Inflammatory macrophage treated with lipopolysaccharide for 1 hour (primary cell): ENCODE results near the gene ATP6V1G3.
"Not testable (repeated sequence)": the region's sequence is repeated elsewhere in the genome, so short reads cannot be mapped to it uniquely, and the experiment has no call there.

ENCODE experiments used
- DNase-seq, 2 donors: peaks; one replicate each; pipeline ENCODE4 v3.0.0-alpha.2; 2020 to 2022

ATP6V1G3 gene

GRCh38 chr1:198540580-198540979 lies at the start of gene ATP6V1G3:
Gene ATP6V1G3 (minus strand): TSS chr1:198540680. CDS start chr1:198540650, 30 bp downstream.
- no peak for DNase-seq

- DNase-seq: no peak
These were observed 48.4 kb upstream of the ATP6V1G3 start for GRCh38 chr1:198588845-198589244.

GRCh38 chr1:198584163-198584562 lies 43.7 kb upstream of the ATP6V1G3 start:
- DNase-seq: no peak

- not testable (repeated sequence) for DNase-seq
These were observed 42.8 kb upstream of the ATP6V1G3 start for GRCh38 chr1:198583209-198583802.

GRCh38 chr1:198577444-198577843 lies 37.0 kb upstream of the ATP6V1G3 start:
- DNase-seq: no peak

GRCh38 chr1:198575798-198576641 lies 35.5 kb upstream of the ATP6V1G3 start:
- peak; percentile 64 to 76 for DNase-seq

- DNase-seq: no peak
These were observed 34.8 kb upstream of the ATP6V1G3 start for GRCh38 chr1:198575292-198575691.

GRCh38 chr1:198574325-198574724 lies 33.8 kb upstream of the ATP6V1G3 start:
- no peak for DNase-seq

GRCh38 chr1:198564716-198565115 lies 24.2 kb upstream of the ATP6V1G3 start:
- no peak for DNase-seq

GRCh38 chr1:198564157-198564556 lies 23.7 kb upstream of the ATP6V1G3 start:
- no peak for DNase-seq

- DNase-seq: no peak
These were observed 23.1 kb upstream of the ATP6V1G3 start for GRCh38 chr1:198563583-198563982.

GRCh38 chr1:198560161-198560560 lies 19.7 kb upstream of the ATP6V1G3 start:
- peak; percentile 57 to 66 for DNase-seq

GRCh38 chr1:198559362-198559761 lies 18.9 kb upstream of the ATP6V1G3 start:
- DNase-seq: no peak

- DNase-seq: no peak
These were observed 17.9 kb upstream of the ATP6V1G3 start for GRCh38 chr1:198558402-198558801.

GRCh38 chr1:198556971-198557370 lies 16.5 kb upstream of the ATP6V1G3 start:
- DNase-seq: peak in 1 of 2 donors; percentile 45

GRCh38 chr1:198552668-198553416 lies 12.4 kb upstream of the ATP6V1G3 start:
- DNase-seq: no peak

GRCh38 chr1:198550941-198551524 lies 10.6 kb upstream of the ATP6V1G3 start:
- DNase-seq: no peak

GRCh38 chr1:198549866-198550265 lies 9.4 kb upstream of the ATP6V1G3 start:
- DNase-seq: peak; percentile 75 to 88

- no peak for DNase-seq
These were observed 8.4 kb upstream of the ATP6V1G3 start for GRCh38 chr1:198548890-198549289.

- no peak for DNase-seq
These were observed 4.7 kb upstream of the ATP6V1G3 start for GRCh38 chr1:198545156-198545555.

- no peak for DNase-seq
These were observed 3.8 kb upstream of the ATP6V1G3 start for GRCh38 chr1:198544265-198544664.

- peak; percentile 78 to 81 for DNase-seq
These were observed 3.3 kb upstream of the ATP6V1G3 start for GRCh38 chr1:198543670-198544260.

- DNase-seq: no peak
These were observed 2.2 kb upstream of the ATP6V1G3 start for GRCh38 chr1:198542632-198543031.
